NCI-H510A treated with DMSO at 0.1 percent for 48 hours (cell line): Measurements from ENCODE around the gene MAP2K3.
"Not testable (repeated sequence)": the region's sequence is repeated elsewhere in the genome, so short reads cannot be mapped to it uniquely, and the experiment has no call there.

ENCODE experiments used
- DNase-seq: peaks from one replicate; lab custom pipeline; 2025; lab: John Stamatoyannopoulos, UW

MAP2K3 gene

DNA sequence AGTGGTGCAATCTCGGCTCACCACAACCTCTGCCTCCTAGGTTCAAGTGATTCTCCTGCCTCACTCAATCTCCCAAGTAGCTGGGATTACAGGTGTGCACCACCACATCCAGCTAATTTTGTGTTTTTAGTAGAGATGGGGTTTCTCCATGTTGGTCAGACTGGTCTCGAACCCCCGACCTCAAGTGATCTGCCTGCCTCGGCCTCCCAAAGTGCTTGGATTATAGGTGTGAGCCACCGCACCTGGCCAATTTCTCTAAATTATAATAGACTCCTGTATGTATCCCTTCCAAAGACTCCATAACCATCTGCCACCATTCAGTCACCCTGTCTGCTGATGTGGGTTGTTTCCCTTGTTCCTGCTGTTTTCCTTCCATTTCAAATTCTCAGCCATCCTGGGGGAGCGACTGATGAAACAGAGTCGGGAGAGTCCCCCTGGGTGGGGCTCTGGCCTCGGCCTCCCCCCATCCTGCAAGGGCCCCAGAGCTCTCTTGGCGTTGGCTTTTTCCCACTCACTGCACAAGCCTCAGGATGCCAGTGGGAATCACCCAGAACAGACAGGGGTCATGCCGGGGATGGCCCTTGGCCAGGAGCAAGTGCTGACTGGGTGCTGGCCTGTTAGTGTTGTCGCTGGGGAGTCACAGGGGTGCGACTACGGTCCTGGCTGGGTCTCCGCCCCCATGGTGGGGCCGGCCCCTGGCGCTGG, 25.7 kb downstream of the MAP2K3 start:
- not testable (repeated sequence) for DNase-seq

GRCh38 chr17:21310766-21311602, 26.5 kb downstream of the MAP2K3 start:
- not testable (repeated sequence) for DNase-seq

DNA sequence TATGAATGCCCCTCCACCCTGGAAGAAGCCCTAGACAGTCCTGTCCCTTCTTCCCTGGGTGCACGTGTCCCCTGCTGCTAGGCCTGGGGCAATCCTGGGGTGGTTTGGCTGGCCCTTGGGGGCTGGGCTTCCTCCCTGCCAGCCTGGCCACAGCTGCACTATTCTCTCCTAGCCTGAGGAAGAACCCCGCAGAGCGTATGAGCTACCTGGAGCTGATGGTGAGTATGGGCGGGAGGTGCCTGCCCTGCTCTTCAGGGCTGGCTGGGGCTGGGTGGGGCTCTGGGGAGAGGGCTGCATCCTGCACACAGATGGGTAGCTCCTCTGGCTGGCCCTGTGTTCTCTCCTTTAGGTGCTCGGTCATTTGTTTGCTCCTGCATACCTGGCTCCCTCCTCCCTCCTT, 28.8 kb downstream of the MAP2K3 start:
- no peak for DNase-seq

DNA sequence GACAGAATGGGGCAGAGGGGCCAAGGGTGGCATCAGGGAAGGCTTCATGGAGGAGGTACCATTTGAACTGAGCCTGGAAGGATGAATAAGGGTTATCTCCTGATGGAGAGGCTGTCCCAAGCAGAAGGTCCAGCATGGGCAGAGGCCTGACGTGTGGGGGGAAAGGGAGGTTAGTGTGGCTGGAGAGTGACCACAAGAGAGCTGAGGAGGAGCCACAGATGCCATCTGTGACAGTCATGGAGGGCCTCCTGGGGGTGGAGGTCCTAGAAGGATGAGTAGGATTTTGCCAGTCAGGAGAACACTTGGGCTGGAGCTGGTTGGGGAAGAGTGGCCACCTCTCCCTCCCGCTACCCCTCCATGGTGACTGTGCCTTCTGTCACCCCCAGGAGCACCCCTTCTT, 29.2 kb downstream of the MAP2K3 start:
- DNase-seq, result not testable (repeated sequence)

- DNase-seq, result not testable (repeated sequence)
Observed at GRCh38 chr17:21314261-21314664, 29.8 kb downstream of the MAP2K3 start.

- DNase-seq, result not testable (repeated sequence)
Observed at GRCh38 chr17:21314701-21315111, 30.2 kb downstream of the MAP2K3 start.

GRCh38 chr17:21315246-21316000, 30.9 kb downstream of the MAP2K3 start:
- not testable (repeated sequence) for DNase-seq

DNA sequence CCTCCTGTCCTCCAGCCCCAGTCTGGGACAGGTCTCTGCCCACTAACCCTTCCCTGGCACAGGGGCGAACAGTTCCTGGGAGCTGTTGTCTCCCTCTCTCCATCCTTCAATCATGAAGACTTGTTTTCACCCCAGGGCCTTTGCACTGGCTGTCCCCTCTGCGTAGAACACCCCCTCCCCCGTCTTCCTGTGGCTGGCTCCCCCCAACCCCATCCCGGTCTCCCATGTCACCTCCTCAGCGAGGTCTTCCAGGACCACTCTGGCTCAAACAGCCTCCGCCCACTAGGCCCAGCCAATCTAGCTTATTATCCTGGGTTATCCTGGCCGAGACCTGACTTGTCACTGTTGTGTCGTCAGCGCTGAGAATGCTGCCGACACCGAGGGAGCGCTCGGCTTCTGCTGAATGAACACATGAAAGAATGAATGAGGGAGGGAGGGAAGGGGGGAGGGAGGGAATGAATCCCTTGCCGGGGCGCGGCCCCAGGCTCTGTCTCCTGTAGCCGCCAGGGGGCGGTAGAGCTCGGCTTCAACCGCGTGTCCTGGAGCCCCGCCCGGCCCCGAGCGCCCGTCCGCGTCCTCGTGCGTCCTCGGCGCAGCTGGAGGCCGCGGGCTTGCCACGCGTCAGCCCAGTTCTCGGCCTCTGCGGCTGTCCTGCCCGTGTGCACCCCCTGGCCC, 31.8 kb downstream of the MAP2K3 start:
- not testable (repeated sequence) for DNase-seq

DNA sequence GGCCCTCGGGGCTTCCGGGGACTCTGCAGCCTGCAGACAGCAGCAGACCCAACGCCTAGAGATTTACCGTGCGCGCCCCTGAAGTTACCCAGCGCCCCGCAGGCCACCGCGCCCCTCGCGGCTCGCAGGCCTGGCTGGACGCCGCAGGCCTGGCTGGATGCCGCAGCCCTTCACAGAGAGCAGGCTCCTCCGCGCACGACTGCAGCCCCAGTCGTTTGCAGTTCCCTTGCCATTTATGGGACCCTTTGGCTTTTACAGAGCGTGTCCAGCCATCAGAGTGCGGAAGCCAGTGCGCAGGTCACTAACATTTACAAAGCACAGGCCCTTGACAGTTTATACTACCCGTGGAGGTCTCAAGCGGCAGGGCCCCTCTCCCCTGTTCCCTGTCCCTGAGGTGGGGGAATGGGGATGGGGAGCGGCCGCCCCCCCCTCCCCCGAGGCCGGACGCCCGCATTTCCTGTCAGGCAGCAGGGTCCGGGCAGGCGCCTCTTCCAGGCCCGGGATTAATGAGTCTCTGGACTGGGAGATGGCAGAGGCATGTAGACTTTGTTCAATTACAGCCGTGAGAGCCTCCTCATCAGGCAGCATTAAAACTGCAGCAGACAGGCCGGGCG, 32.5 kb downstream of the MAP2K3 start:
- DNase-seq, result not testable (repeated sequence)

DNA sequence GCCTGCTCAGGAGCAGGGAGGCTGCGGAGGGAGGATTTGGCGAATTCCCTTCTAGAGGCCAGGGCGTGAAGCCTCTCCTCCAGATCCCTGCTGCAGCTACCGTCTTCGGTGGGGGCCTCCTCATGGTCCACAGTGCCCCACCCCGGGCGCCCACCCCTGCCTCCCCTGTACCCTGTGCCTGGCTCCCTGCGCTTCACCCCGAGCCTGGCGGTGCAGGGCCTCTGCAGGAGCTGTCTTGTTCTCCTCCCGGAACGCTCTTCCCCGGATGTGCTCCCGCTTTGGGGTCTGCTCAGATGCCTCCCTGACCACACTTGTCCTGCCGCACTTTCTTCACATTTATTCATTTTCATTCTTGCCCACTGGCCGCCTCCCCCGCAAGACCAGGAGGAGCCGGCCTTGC, 33.3 kb downstream of the MAP2K3 start:
- DNase-seq, result not testable (repeated sequence)

DNA sequence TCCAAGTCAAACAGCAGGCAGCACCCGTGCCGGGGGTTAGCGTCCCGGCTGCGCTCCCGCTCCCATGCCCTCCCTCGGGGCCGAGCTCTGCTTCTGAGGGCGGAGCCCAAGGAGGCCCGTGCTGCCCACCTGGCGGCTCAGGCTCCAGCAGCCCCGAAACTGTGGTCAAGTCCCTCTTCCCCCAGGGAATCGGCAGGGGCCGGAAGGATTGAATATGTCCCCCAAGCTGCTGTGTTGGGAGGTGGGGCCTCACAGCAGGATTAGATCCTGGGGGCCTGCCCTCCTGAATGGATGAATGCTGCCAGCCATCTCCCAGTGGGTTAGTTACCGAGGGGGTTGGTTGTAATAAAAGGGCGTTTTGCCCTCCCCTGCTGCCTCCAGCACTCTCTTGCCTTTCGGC, 33.9 kb downstream of the MAP2K3 start:
- DNase-seq, result no peak

DNA sequence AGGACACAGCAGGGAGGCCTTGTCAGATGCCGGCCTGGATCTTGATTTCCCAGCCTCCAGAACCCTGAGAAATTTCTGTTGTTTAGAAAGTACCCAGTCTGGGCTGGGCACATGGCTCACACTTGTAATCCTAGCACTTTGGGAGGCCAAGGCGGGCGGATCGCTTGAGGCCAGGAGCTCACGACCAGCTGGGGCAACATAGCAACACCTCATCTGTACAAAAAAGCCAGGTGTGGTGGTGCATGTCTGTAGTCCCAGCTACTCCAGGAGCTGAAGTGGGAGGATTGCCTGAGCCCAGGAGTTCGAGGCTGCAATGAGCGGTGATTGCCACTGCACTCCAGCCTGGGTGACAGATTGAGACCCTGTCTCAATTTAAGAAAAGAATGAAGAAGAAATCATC, 34.3 kb downstream of the MAP2K3 start:
- not testable (repeated sequence) for DNase-seq

- DNase-seq, result not testable (repeated sequence)
Observed at GRCh38 chr17:21319256-21319655, 34.7 kb downstream of the MAP2K3 start.

DNA sequence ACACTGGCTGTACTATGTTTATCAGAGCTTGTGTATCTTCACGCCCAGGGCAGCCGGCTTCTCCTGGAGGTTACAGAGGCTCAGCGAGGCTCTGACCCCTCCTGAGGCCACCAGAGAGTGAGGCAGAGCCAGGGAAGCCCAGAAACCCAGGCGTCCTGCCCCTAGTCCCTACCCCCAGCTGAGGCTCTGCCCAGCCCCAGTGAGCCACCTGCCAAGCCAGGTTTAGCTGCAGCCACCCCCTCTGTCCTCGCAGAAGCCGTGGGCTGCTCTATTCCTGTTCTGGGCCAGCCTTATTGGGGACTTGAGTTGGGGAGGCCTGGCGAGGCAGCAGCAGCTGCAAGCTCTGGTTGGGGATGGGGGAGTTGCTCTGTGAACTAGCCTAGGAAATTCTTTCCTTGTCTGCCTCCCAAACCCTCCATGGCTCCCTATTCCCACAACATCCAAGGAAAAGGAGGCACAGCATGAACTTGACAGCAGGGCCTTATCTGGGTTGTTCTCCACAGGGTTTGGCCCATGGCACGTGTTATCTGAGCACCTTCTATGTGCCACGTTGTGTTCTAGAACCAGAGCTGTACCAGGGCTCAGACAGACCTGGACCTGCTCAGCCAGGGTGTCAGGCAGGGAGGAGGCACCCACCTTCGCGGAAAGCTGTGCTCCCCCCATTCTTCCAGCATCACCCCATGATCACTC, 35.3 kb downstream of the MAP2K3 start:
- DNase-seq, result not testable (repeated sequence)

DNA sequence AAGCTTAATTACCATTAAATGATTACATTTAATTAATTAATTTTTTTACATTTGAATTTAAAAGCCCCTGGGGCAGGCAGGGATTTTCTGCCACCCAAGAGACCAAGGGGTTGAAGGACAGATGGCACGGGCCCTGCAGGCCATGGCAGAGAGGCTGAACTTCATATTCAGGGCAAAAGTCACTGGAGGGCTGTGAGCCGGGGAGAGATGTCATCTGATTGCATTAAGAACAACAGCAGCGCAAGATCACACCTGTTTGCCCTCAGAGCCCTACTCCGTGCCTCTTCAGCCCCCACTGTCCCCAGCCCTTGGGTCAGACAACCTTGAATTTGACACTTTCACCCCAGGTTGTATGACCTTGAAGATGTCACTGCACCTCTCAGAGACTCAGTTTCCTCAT, 35.9 kb downstream of the MAP2K3 start:
- not testable (repeated sequence) for DNase-seq

GRCh38 chr17:21321061-21321460, 36.5 kb downstream of the MAP2K3 start:
- DNase-seq, result not testable (repeated sequence)

GRCh38 chr17:21321744-21322191, 37.3 kb downstream of the MAP2K3 start:
- DNase-seq, result not testable (repeated sequence)

GRCh38 chr17:21323257-21324111, 39.0 kb downstream of the MAP2K3 start:
- DNase-seq, result not testable (repeated sequence)

DNA sequence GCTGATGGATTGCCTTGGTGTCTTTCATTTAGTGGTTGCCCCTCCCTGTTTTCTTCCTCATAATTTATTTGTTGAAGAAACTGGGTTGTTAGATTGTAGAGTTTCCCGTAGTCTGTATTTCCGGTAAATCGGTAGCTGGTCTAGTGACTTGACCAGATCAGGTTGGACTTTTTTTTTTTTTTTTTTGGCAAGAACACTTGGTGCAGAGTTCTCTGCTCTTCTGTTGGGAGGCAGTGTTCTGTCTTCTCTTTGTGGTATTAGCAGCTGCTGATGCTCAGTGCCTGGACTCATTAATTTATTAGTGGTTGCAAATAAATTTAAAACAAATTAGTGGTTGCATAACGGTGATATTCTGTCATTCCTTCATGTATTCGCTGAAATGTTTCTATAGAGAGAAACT, 40.2 kb downstream of the MAP2K3 start:
- not testable (repeated sequence) for DNase-seq

GRCh38 chr17:21327921-21328320, 43.4 kb downstream of the MAP2K3 start:
- DNase-seq, result not testable (repeated sequence)
